Neural crest cell (in vitro differentiated cells): ENCODE measurements around the gene IL15. TPM values are rescaled to one million over a fixed set of nuclear protein-coding genes. Genes with fewer than 3 reads are reported as not detected.

Experiments
- DNase-seq: peaks from one replicate; pipeline ENCODE4 v3.0.0; 2021; ENCODE audit warnings: low read depth, mixed read lengths, low spot score
- H3K27ac Mint-ChIP-seq: one replicate; pipeline ENCODE4 v1.8.0; 2021; ENCODE audit warnings: mild to moderate bottlenecking, mixed read lengths; ENCODE audit not compliant: unreplicated experiment
- H3K27me3 Mint-ChIP-seq: 2 replicates; pipeline ENCODE4 v1.8.0; 2021; ENCODE audit warnings: low read depth, mild to moderate bottlenecking, mixed read lengths
- H3K36me3 Mint-ChIP-seq: 2 replicates; pipeline ENCODE4 v1.8.0; 2021; ENCODE audit warnings: low read depth, mild to moderate bottlenecking, mixed read lengths
- H3K4me1 Mint-ChIP-seq: 2 replicates; pipeline ENCODE4 v1.8.0; 2021; ENCODE audit warnings: mixed read lengths
- H3K4me3 Mint-ChIP-seq: one replicate; pipeline ENCODE4 v1.8.0; 2021; ENCODE audit warnings: mild to moderate bottlenecking, mixed read lengths
- H3K9me3 Mint-ChIP-seq: 2 replicates; pipeline ENCODE4 v1.8.0; 2021; ENCODE audit warnings: mixed read lengths
- CTCF ChIP-seq: fragments of 200-600 bp; sonication (generic); conservative IDR thresholded peaks from 2 replicates; pipeline ENCODE4 v1.5.0; 2021; ENCODE audit warnings: antibody characterized with exemption, mild to moderate bottlenecking
- total RNA-seq: library from RNA; stranded (reverse); gene quantifications from 2 replicates; pipeline ENCODE4 v1.2.1, GENCODE V29; 2021

IL15 gene
- total RNA-seq, 1 donor from 2014 or later: not detected

GRCh38 chr4:141640696-141641095 lies 4.3 kb downstream of the IL15 start:
- H3K27ac Mint-ChIP-seq: no peak overlapping the region
- no peak overlapping the region for H3K4me3 Mint-ChIP-seq
- DNase-seq: no peak
- TF ChIP-seq CTCF: no peak
- H3K4me1 Mint-ChIP-seq: peaks cover 8% of the 10 kb centered on the region
- no peaks in the 10 kb centered on the region for H3K36me3 Mint-ChIP-seq
- H3K9me3 Mint-ChIP-seq: no peaks in the 10 kb centered on the region
- peaks cover 57% of the 10 kb centered on the region for H3K27me3 Mint-ChIP-seq

GRCh38 chr4:141642063-141642462 lies 5.7 kb downstream of the IL15 start:
- no peaks in the 10 kb centered on the region for H3K36me3 Mint-ChIP-seq
- H3K27ac Mint-ChIP-seq: no peak overlapping the region
- H3K4me1 Mint-ChIP-seq: peaks cover 3% of the 10 kb centered on the region
- DNase-seq: no peak
- H3K9me3 Mint-ChIP-seq: no peaks in the 10 kb centered on the region
- H3K4me3 Mint-ChIP-seq: no peak overlapping the region
- no peak for TF ChIP-seq CTCF
- H3K27me3 Mint-ChIP-seq: peaks cover 45% of the 10 kb centered on the region

GRCh38 chr4:141642711-141643110 lies 6.3 kb downstream of the IL15 start:
- no peak for TF ChIP-seq CTCF
- Mint-ChIP-seq H3K9me3 (no peaks in the 10 kb centered on the region), H3K4me1 (no peaks in the 10 kb centered on the region), H3K27me3 (peaks cover 40% of the 10 kb centered on the region), H3K27ac (no peak overlapping the region), H3K36me3 (no peaks in the 10 kb centered on the region), H3K4me3 (no peak overlapping the region)
- no peak for DNase-seq

GRCh38 chr4:141643557-141643956 lies 7.2 kb downstream of the IL15 start:
- Mint-ChIP-seq H3K27ac (no peak overlapping the region), H3K4me1 (no peaks in the 10 kb centered on the region), H3K27me3 (peaks cover 32% of the 10 kb centered on the region), H3K36me3 (no peaks in the 10 kb centered on the region), H3K4me3 (no peak overlapping the region), H3K9me3 (no peaks in the 10 kb centered on the region)
- DNase-seq: no peak
- no peak for TF ChIP-seq CTCF

GRCh38 chr4:141645611-141646340 lies 9.4 kb downstream of the IL15 start:
- H3K4me1 Mint-ChIP-seq: no peaks in the 10 kb centered on the region
- H3K27ac Mint-ChIP-seq: no peak overlapping the region
- no peak for DNase-seq
- H3K36me3 Mint-ChIP-seq: no peaks in the 10 kb centered on the region
- no peak for TF ChIP-seq CTCF
- H3K4me3 Mint-ChIP-seq: no peak overlapping the region
- peaks cover 14% of the 10 kb centered on the region for H3K27me3 Mint-ChIP-seq
- H3K9me3 Mint-ChIP-seq: no peaks in the 10 kb centered on the region
